ENCODE data around the gene DCDC2C.

- TF ChIP-seq POLR2A (IDR thresholded peaks at IDR 0.05) (no peak), POLR2AphosphoS5 (IDR thresholded peaks at IDR 0.05) (no peak)
Measured at GRCh38 chr2:3665886-3666612, 37.3 kb upstream of the DCDC2C start.
